ENCODE measurements around the gene NCOR1.
"Not testable (repeated sequence)": the region's sequence is repeated elsewhere in the genome, so short reads cannot be mapped to it uniquely, and the experiment has no call there.

The NCOR1 gene

GRCh38 chr17:16145319-16145890 is 69.9 kb downstream of the NCOR1 start:
- not testable (repeated sequence) for DNase-seq

- DNase-seq = no peak
These were observed 73.6 kb downstream of the NCOR1 start for GRCh38 chr17:16141685-16142084.

GRCh38 chr17:16140854-16141253 is 74.5 kb downstream of the NCOR1 start:
- no peak for DNase-seq

GRCh38 chr17:16135461-16135860 is 79.9 kb downstream of the NCOR1 start:
- no peak for DNase-seq

GRCh38 chr17:16131593-16131992 is 83.7 kb downstream of the NCOR1 start:
- no peak for DNase-seq

- no peak for DNase-seq
These were observed 85.7 kb downstream of the NCOR1 start for GRCh38 chr17:16129441-16130205.

GRCh38 chr17:16123531-16123930 is 91.8 kb downstream of the NCOR1 start:
- DNase-seq = no peak

- DNase-seq = no peak
These were observed 92.5 kb downstream of the NCOR1 start for GRCh38 chr17:16122697-16123434.

- no peak for DNase-seq
These were observed 93.4 kb downstream of the NCOR1 start for GRCh38 chr17:16121915-16122314.

GRCh38 chr17:16120937-16121336 is 94.4 kb downstream of the NCOR1 start:
- no peak for DNase-seq

- no peak for DNase-seq
These were observed 98.2 kb downstream of the NCOR1 start for GRCh38 chr17:16117149-16117548.

- DNase-seq = not testable (repeated sequence)
These were observed 100.1 kb downstream of the NCOR1 start for GRCh38 chr17:16115077-16115698.

GRCh38 chr17:16108871-16109270 is 106.5 kb downstream of the NCOR1 start:
- DNase-seq = no peak

GRCh38 chr17:16108386-16108785 is 106.9 kb downstream of the NCOR1 start:
- no peak for DNase-seq

- DNase-seq = no peak
These were observed 108.1 kb downstream of the NCOR1 start for GRCh38 chr17:16107165-16107770.

- DNase-seq = no peak
These were observed 109.0 kb downstream of the NCOR1 start for GRCh38 chr17:16106161-16106891.

- no peak for DNase-seq
These were observed 111.1 kb downstream of the NCOR1 start for GRCh38 chr17:16104189-16104588.

- DNase-seq = no peak
These were observed 113.9 kb downstream of the NCOR1 start for GRCh38 chr17:16101440-16101839.

GRCh38 chr17:16100737-16101400 is 114.5 kb downstream of the NCOR1 start:
- DNase-seq = no peak

GRCh38 chr17:16091773-16092172 is 123.6 kb downstream of the NCOR1 start:
- no peak for DNase-seq

- DNase-seq = no peak
These were observed 128.4 kb downstream of the NCOR1 start for GRCh38 chr17:16086957-16087356.
